HCT116 (cell line): ENCODE data around the gene SPEF1. TPM values are rescaled to one million over a fixed set of nuclear protein-coding genes. Genes with fewer than 3 reads are reported as not detected.

ENCODE experiments used
- ATAC-seq: fragments of 200-7000 bp; cut with Tn5 transposase; 2 replicates; pipeline ENCODE4 v1.9.1; 2020; ENCODE audit warnings: mild to moderate bottlenecking, moderate library complexity
- BruUV-seq: library from RNA; stranded (reverse); fragments of 400-500 nt; replicated peaks from 2 replicates; lab custom pipeline; 2021; lab: Mats Ljungman, UMichigan
- CTCF ChIA-PET: fragments of 300-600 bp; sonication (Branson Sonifier 250); formaldehyde crosslinking; loops from one replicate; lab custom pipeline; 2021; ENCODE audit warnings: antibody characterized with exemption; lab: Charles Lee
- POLR2A ChIA-PET: fragments of 300-600, 350-600 bp; sonication (Branson Sonifier 250); formaldehyde crosslinking; loops from one replicate; lab custom pipeline; 2021; ENCODE audit warnings: antibody characterized with exemption; lab: Charles Lee
- RAD21 ChIA-PET, 2 experiments: fragments of 300-600 bp; sonication (Branson Sonifier 250); formaldehyde crosslinking; loops; one replicate each; lab custom pipeline; 2023; ENCODE audit warnings: low total read pairs in 2 of 2; ENCODE audit not compliant: uncharacterized antibody in 2 of 2, unreplicated experiment in 2 of 2, low non-redundant PET in 1 of 2; lab: Charles Lee
- DNase-seq: peaks from one replicate; pipeline ENCODE4 v3.0.0-alpha.2; 2010; ENCODE audit warnings: low read depth, low spot score
- H2AFZ ChIP-seq: fragments of 200-600 bp; shearing (Covaris generic), sonication (generic); 2 replicates; pipeline ENCODE4 v1.6.1; 2017; ENCODE audit warnings: low read depth, mixed run types, mixed read lengths, antibody characterized with exemption, low read length; ENCODE audit not compliant: poor library complexity, severe bottlenecking
- H3K27ac ChIP-seq: 2 replicates; pipeline ENCODE4 v1.5.1; 2012; ENCODE audit warnings: low read depth, low read length
- H3K27me3 ChIP-seq: fragments of 200-600 bp; sonication (generic); 2 replicates; pipeline ENCODE4 v1.6.1; 2016; ENCODE audit warnings: mixed run types, low read length, mixed read lengths; ENCODE audit not compliant: insufficient read depth
- H3K36me3 ChIP-seq, 2 experiments: fragments of 200-500 bp in 1 of 2; fragments of 200-600 bp in 1 of 2; sonication (Bioruptor generic) in 1 of 2; sonication (generic) in 1 of 2; 2 replicates each; pipeline versions ENCODE4 v1.5.1 to v1.6.1; 2014 to 2016; ENCODE audit warnings: low read length in 2 of 2, inconsistent platforms in 1 of 2, mixed read lengths in 1 of 2, mixed run types in 1 of 2; ENCODE audit not compliant: insufficient read depth in 2 of 2, control insufficient read depth in 1 of 2
- H3K4me1 ChIP-seq, 2 experiments: fragments of 200-600 bp in 1 of 2; sonication (generic) in 1 of 2; 2 replicates each; pipeline versions ENCODE4 v1.5.1 to v1.6.1; 2012 to 2017; ENCODE audit warnings: low read length in 2 of 2, inconsistent platforms in 1 of 2, mild to moderate bottlenecking in 1 of 2, mixed read lengths in 1 of 2, mixed run types in 1 of 2, moderate library complexity in 1 of 2; ENCODE audit not compliant: insufficient read depth in 2 of 2, control insufficient read depth in 1 of 2
- H3K4me2 ChIP-seq: fragments of 200-600 bp; sonication (generic); 2 replicates; pipeline ENCODE4 v1.6.1; 2017; ENCODE audit warnings: mixed run types, low read length, mixed read lengths
- H3K4me3 ChIP-seq, 2 experiments: fragments of 200-600 bp in 1 of 2; sonication (generic) in 1 of 2; replicated peaks in 1 of 2; 2 replicates each; pipeline ENCODE4 v1.5.1; 2011 to 2016; ENCODE audit warnings: low read length in 2 of 2, control low read depth in 1 of 2, low read depth in 1 of 2, mild to moderate bottlenecking in 1 of 2, mixed read lengths in 1 of 2, mixed run types in 1 of 2
- H3K79me2 ChIP-seq: fragments of 200-600 bp; sonication (generic); 2 replicates; pipeline ENCODE4 v1.6.1; 2017; ENCODE audit warnings: mild to moderate bottlenecking, mixed run types, low read length, moderate library complexity, mixed read lengths; ENCODE audit not compliant: insufficient read depth
- H3K9ac ChIP-seq: fragments of 200-600 bp; sonication (generic); 2 replicates; pipeline ENCODE4 v1.6.1; 2016; ENCODE audit warnings: low read length, mixed read lengths
- H3K9me2 ChIP-seq: fragments of 200-600 bp; sonication (generic), shearing (Covaris generic); 2 replicates; pipeline ENCODE4 v1.6.1; 2017; ENCODE audit warnings: mixed run types, mild to moderate bottlenecking, moderate library complexity; ENCODE audit not compliant: insufficient read depth
- H3K9me3 ChIP-seq, 2 experiments: fragments of 200-500 bp in 1 of 2; fragments of 200-600 bp in 1 of 2; sonication (Bioruptor generic) in 1 of 2; sonication (generic) in 1 of 2; 2 replicates each; pipeline ENCODE4 v1.6.1; 2014 to 2017; ENCODE audit warnings: low read length in 2 of 2, mixed read lengths in 2 of 2, inconsistent platforms in 1 of 2, low read depth in 1 of 2, mild to moderate bottlenecking in 1 of 2, mixed run types in 1 of 2, moderate library complexity in 1 of 2; ENCODE audit not compliant: control insufficient read depth in 1 of 2, insufficient read depth in 1 of 2
- H4K20me1 ChIP-seq: fragments of 200-600 bp; sonication (generic), shearing (Covaris generic); 2 replicates; pipeline ENCODE4 v1.6.1; 2017; ENCODE audit warnings: mixed run types, mild to moderate bottlenecking, moderate library complexity; ENCODE audit not compliant: insufficient read depth
- CTCF ChIP-seq, 3 experiments: fragments of 200-600 bp in 1 of 3; sonication (generic) in 1 of 3; IDR thresholded peaks in 2 of 3; conservative IDR thresholded peaks in 1 of 3; 2 replicates each; pipeline ENCODE4 v1.5.1; 2012 to 2017; ENCODE audit warnings: low read depth in 2 of 3, low read length in 2 of 3, antibody characterized with exemption in 1 of 3, borderline replicate concordance in 1 of 3, control low read depth in 1 of 3, mild to moderate bottlenecking in 1 of 3, mixed read lengths in 1 of 3, mixed run types in 1 of 3, moderate library complexity in 1 of 3; ENCODE audit not compliant: insufficient read depth in 1 of 3
- EGR1 ChIP-seq: IDR thresholded peaks from 2 replicates; pipeline ENCODE4 v1.6.1; 2012; ENCODE audit warnings: low read depth
- EZH2 ChIP-seq: fragments of 200-600 bp; sonication (generic); IDR thresholded peaks from 2 replicates; pipeline ENCODE4 v1.6.1; 2017; ENCODE audit warnings: antibody characterized with exemption, mixed run types
- FOSL1 ChIP-seq: IDR thresholded peaks from 2 replicates; pipeline ENCODE4 v1.6.1; 2012; ENCODE audit warnings: low read depth
- JUND ChIP-seq: IDR thresholded peaks from 2 replicates; pipeline ENCODE4 v1.6.1; 2012
- POLR2A ChIP-seq: IDR thresholded peaks from 2 replicates; pipeline ENCODE4 v1.7.0; 2011; ENCODE audit warnings: borderline replicate concordance; ENCODE audit not compliant: insufficient read depth, insufficient read length; ENCODE audit errors: extremely low read depth
- POLR2AphosphoS5 ChIP-seq: IDR thresholded peaks from 2 replicates; pipeline ENCODE4 v1.6.1; 2011; ENCODE audit warnings: mild to moderate bottlenecking, low read depth, low read length, moderate library complexity
- RAD21 ChIP-seq: IDR thresholded peaks from 2 replicates; pipeline ENCODE4 v1.6.1; 2012; ENCODE audit warnings: low read depth, mild to moderate bottlenecking
- SP1 ChIP-seq: IDR thresholded peaks from 2 replicates; pipeline ENCODE4 v1.6.1; 2012; ENCODE audit warnings: low read depth
- TCF7L2 ChIP-seq: IDR thresholded peaks from 2 replicates; pipeline ENCODE4 v1.7.0; 2011; ENCODE audit warnings: borderline replicate concordance, inconsistent platforms; ENCODE audit not compliant: insufficient read depth, insufficient read length; ENCODE audit errors: extremely low read depth
- YY1 ChIP-seq: IDR thresholded peaks from 2 replicates; pipeline ENCODE4 v1.6.1; 2011; ENCODE audit warnings: low read length, low read depth, moderate library complexity, mild to moderate bottlenecking; ENCODE audit not compliant: insufficient replicate concordance; ENCODE audit errors: extremely low read depth
- ZBTB33 ChIP-seq: IDR thresholded peaks from 2 replicates; pipeline ENCODE4 v1.6.1; 2011; ENCODE audit warnings: mild to moderate bottlenecking, low read length, moderate library complexity; ENCODE audit not compliant: insufficient replicate concordance; ENCODE audit errors: extremely low read depth
- intact Hi-C: fragments of 100-400 bp; cut with micrococcal nuclease; formaldehyde crosslinking; loops from 2 replicates; pipeline ENCODE4 v1.10.0; 2022
- total RNA-seq: library from RNA; stranded (reverse); gene quantifications from one replicate; pipeline ENCODE4 v1.2.1, GENCODE V29; 2021; ENCODE audit not compliant: unreplicated experiment
- TF ChIP-seq, protein P1 (sequence below): IDR thresholded peaks from 2 replicates; pipeline ENCODE4 v1.6.1; 2012

Gene SPEF1
- total RNA-seq, 1 experiment from 2014 or later: 0.93 TPM

DNA sequence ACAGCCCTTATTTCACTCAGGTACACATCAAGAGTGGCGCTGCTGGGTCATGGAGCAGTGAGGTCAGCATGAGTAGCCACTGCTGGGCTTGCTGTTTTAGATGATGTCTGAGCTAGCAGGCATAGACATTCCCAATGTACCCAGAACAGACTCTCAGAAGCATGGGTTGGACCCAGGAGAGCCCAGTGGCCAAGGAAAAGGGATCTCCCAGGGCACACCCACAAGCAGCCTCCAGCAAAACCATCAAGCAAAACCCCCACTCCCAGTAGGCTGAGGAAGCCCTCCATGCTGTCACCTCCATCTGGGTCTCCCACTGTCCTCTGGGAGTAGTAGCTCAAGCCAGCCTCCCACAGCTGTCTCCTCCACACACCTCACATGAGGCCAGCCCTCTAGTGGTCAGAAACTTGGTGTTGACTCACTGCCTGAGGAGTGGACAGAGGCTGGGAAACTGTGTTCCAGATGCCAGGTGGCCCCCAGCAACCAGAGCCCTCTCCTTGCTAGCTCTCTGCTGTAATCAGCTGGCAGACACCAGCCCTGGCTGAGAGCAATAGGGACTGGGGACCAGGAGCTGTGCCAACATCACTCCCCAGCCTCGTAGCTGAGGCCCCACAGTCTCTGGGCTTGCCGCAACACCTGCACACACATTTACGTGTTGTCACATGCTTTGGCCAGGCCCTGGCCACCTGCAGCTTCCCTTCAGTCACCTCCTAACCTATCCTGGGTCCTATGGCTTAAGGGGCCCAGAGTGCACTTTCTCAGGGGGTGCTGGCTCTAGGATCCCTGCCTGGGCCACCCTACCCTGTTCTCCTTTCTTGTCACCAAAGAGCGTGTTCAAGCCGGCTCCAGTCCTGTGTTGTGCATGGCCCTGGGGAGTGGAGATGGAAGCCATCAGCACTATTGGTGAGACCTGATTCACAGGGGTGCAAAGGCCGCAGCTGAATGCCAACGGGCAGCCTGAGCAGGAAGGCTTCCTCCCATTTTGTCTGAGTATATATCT lies 37.2 kb upstream of the SPEF1 start:
- RAD21 ChIA-PET: interaction anchor here (0.6 to 2.1 kb wide), 9 partner anchors 22 to 206 kb away, joined by 3 to 10 read pairs (median 6); partner anchors contain the start of genes CENPB (in 2 of the 2) and CDC25B (in 1 of the 2)
- intact Hi-C loops: loop anchor here (1.0 kb wide), 1 partner anchor 30 kb away; no protein-coding TSS in a partner anchor
- DNase-seq: peak; percentile 71
- Histone ChIP-seq H3K27ac (peak overlapping the region; percentile 60), H2AFZ (no peak overlapping the region), H3K27me3 (no peaks in the 10 kb centered on the region), H3K36me3 (peaks cover under 1 to 4% of the 10 kb centered on the region in 2 experiments; a peak in 1 of 4 replicates), H3K4me1 (peaks cover 40 to 61% of the 10 kb centered on the region in 2 experiments), H3K79me2 (peaks cover 5% of the 10 kb centered on the region), H3K4me2 (peak overlapping the region; percentile 46), H3K9me3 (no peaks in the 10 kb centered on the region), H3K9ac (peak overlapping the region; percentile 81), H3K9me2 (no peaks in the 10 kb centered on the region), H3K4me3 (no peak overlapping the region), H4K20me1 (no peaks in the 10 kb centered on the region)
- POLR2A ChIA-PET: interaction anchor here (0.6 to 3.8 kb wide), 6 partner anchors 21 to 586 kb away, joined by 3 to 16 read pairs (median 4); partner anchors contain the start of genes CDC25B, CENPB and SPEF1
- no TSS peak for BruUV-seq
- CTCF ChIA-PET: interaction anchor here (0.6 to 3.5 kb wide), 19 partner anchors 14 to 272 kb away, joined by 3 to 19 read pairs (median 4); partner anchors contain the start of genes ADISSP, CDC25B, CENPB and SPEF1
- peak; percentile 68 for ATAC-seq
- TF ChIP-seq TCF7L2 (no peak), POLR2AphosphoS5 (peak; percentile 41; the same call in 1 of the 2 replicates), JUND (no peak), RAD21 (no peak), EZH2 (no peak), ZBTB33 (no peak), EGR1 (no peak), POLR2A (no peak), SP1 (no peak), CTCF (IDR thresholded peaks at IDR 0.05 in 2 of 3, conservative IDR thresholded peaks at IDR 0.05 in 1 of 3; ENCODE audit: borderline replicate concordance in 1 of 3, insufficient read depth in 1 of 3, low read depth in 2 of 3, low read length in 2 of 3) (peak in 2 of 3 experiments; percentile 80 to 85; a peak in 4 of 6 replicates), YY1 (peak; percentile 41), FOSL1 (no peak)
- TF ChIP-seq, protein P1, sequence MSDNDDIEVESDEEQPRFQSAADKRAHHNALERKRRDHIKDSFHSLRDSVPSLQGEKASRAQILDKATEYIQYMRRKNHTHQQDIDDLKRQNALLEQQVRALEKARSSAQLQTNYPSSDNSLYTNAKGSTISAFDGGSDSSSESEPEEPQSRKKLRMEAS: no peak
